Natural killer cell (primary cell): Measurements from ENCODE around the gene EPHA2. TPM values are rescaled to one million over a fixed set of nuclear protein-coding genes. Genes with fewer than 3 reads are reported as not detected.
A peak's percentile ranks its signal among the peaks of the same experiment; 100 is the strongest.

Experiments used
- ATAC-seq, 3 donors: fragments of 150-1000 bp in 2 of 3; fragments of 200-7000 bp in 1 of 3; cut with Tn5 transposase; 1 replicate in 1 of 3; 2 replicates in 2 of 3; pipeline ENCODE4 v1.10.0; 2021; ENCODE audit warnings: mild to moderate bottlenecking in 2 of 3, moderate library complexity in 2 of 3
- DNase-seq, 2 donors: peaks; one replicate each; pipeline versions ENCODE4 v3.0.0 to v3.0.0-alpha.2; 2013 to 2021; ENCODE audit warnings: mixed read lengths in 1 of 2
- H3K27ac ChIP-seq: one replicate; pipeline ENCODE4 v1.5.1; 2013; ENCODE audit warnings: mild to moderate bottlenecking, low read length
- H3K27me3 ChIP-seq: one replicate; pipeline ENCODE4 v1.6.1; 2013; ENCODE audit warnings: low read length; ENCODE audit not compliant: control insufficient read depth, insufficient read depth
- H3K36me3 ChIP-seq: one replicate; pipeline ENCODE4 v1.6.1; 2013; ENCODE audit warnings: low read length; ENCODE audit not compliant: control insufficient read depth, insufficient read depth
- H3K4me1 ChIP-seq: one replicate; pipeline ENCODE4 v1.6.1; 2013; ENCODE audit warnings: low read length; ENCODE audit not compliant: control insufficient read depth, insufficient read depth
- H3K4me3 ChIP-seq: one replicate; pipeline ENCODE4 v1.5.1; 2013; ENCODE audit warnings: low read length
- H3K9me3 ChIP-seq: one replicate; pipeline ENCODE4 v1.6.1; 2013; ENCODE audit warnings: low read length; ENCODE audit not compliant: control insufficient read depth, insufficient read depth
- H3K27ac Mint-ChIP-seq, 2 donors: one replicate each; pipeline ENCODE4 v1.8.0; 2022; ENCODE audit warnings: mild to moderate bottlenecking in 2 of 2, mixed read lengths in 2 of 2, moderate library complexity in 1 of 2
- H3K27me3 Mint-ChIP-seq, 2 donors: one replicate each; pipeline ENCODE4 v1.8.0; 2022; ENCODE audit warnings: low read depth in 2 of 2, mixed read lengths in 2 of 2
- H3K36me3 Mint-ChIP-seq: one replicate; pipeline ENCODE4 v1.8.0; 2022; ENCODE audit warnings: mixed read lengths
- H3K4me1 Mint-ChIP-seq, 2 donors: one replicate each; pipeline ENCODE4 v1.8.0; 2022; ENCODE audit warnings: mixed read lengths in 2 of 2
- H3K4me3 Mint-ChIP-seq: one replicate; pipeline ENCODE4 v1.8.0; 2022; ENCODE audit warnings: mild to moderate bottlenecking, moderate library complexity, mixed read lengths
- H3K9me3 Mint-ChIP-seq, 2 donors: one replicate each; pipeline ENCODE4 v1.8.0; 2022; ENCODE audit warnings: mixed read lengths in 2 of 2
- CTCF ChIP-seq: fragments of 200-600 bp; IDR thresholded peaks from one replicate; pipeline ENCODE4 v1.8.0; 2022; ENCODE audit warnings: antibody characterized with exemption
- WGBS: methylation state at CpG from one replicate; pipeline ENCODE4 v1.1.7; 2013; ENCODE audit warnings: missing lambda C conversion rate; ENCODE audit not compliant: insufficient coverage; 5-methylcytosine and 5-hydroxymethylcytosine counted together
- intact Hi-C: fragments of 100-400 bp; cut with micrococcal nuclease; formaldehyde crosslinking; loops from one replicate; pipeline ENCODE4 v1.14.2; 2022
- total RNA-seq, 4 donors: library from RNA; stranded (reverse); fragments of 120-200 nt in 1 of 4; gene quantifications; one replicate each; pipeline versions ENCODE4 v1.2.3 to v1.2.4, GENCODE V29; 2013 to 2022

Gene EPHA2
- total RNA-seq, 3 donors from 2014 or later (not counting 1 experiment from before 2014, with no cell fraction given), result 0.13 TPM; not detected in 2

- DNase-seq (no peak), ATAC-seq (no peak)
- WGBS, result 83% methylated on average over 9 of the region's 9 CpGs
- Mint-ChIP-seq H3K9me3 (no peaks in the 10 kb centered on the region), H3K27ac (no peak overlapping the region), H3K27me3 (peaks cover 0 to 30% of the 10 kb centered on the region in 2 donors), H3K4me1 (no peaks in the 10 kb centered on the region), H3K4me3 (no peak overlapping the region), H3K36me3 (no peaks in the 10 kb centered on the region)
- Histone ChIP-seq H3K27ac (no peak overlapping the region), H3K36me3 (no peaks in the 10 kb centered on the region), H3K9me3 (no peaks in the 10 kb centered on the region), H3K4me3 (no peak overlapping the region), H3K4me1 (no peaks in the 10 kb centered on the region), H3K27me3 (no peaks in the 10 kb centered on the region)
- intact Hi-C loops, result no loop called here
- no peak for TF ChIP-seq CTCF
Measured at GRCh38 chr1:16101623-16102022, 54.2 kb downstream of the EPHA2 start.

GRCh38 chr1:16099412-16099811 is 56.5 kb downstream of the EPHA2 start:
- H3K27ac Mint-ChIP-seq, result no peak overlapping the region
- Histone ChIP-seq H3K36me3 (no peaks in the 10 kb centered on the region), H3K4me1 (no peaks in the 10 kb centered on the region), H3K27ac (no peak overlapping the region), H3K9me3 (no peaks in the 10 kb centered on the region), H3K27me3 (no peaks in the 10 kb centered on the region), H3K4me3 (no peak overlapping the region)
- no peaks in the 10 kb centered on the region for H3K36me3 Mint-ChIP-seq
- H3K4me3 Mint-ChIP-seq, result no peak overlapping the region
- ATAC-seq, result no peak
- intact Hi-C loops, result no loop called here
- peaks cover 0 to under 1% of the 10 kb centered on the region in 2 donors for H3K4me1 Mint-ChIP-seq
- H3K9me3 Mint-ChIP-seq, result no peaks in the 10 kb centered on the region
- no peak for TF ChIP-seq CTCF
- peaks cover 8 to 37% of the 10 kb centered on the region in 2 donors for H3K27me3 Mint-ChIP-seq
- 100% methylated on average over 1 of the region's 1 CpG for WGBS
- DNase-seq, result no peak

- Mint-ChIP-seq H3K4me1 (peaks cover 0 to 12% of the 10 kb centered on the region in 2 donors), H3K4me3 (no peak overlapping the region), H3K36me3 (no peaks in the 10 kb centered on the region), H3K27me3 (peaks cover 19 to 24% of the 10 kb centered on the region in 2 donors), H3K27ac (no peak overlapping the region), H3K9me3 (no peaks in the 10 kb centered on the region)
- WGBS, result 91% methylated on average over 9 of the region's 9 CpGs
- Histone ChIP-seq H3K4me3 (no peak overlapping the region), H3K4me1 (no peaks in the 10 kb centered on the region), H3K36me3 (no peaks in the 10 kb centered on the region), H3K27ac (no peak overlapping the region), H3K27me3 (peaks cover under 1% of the 10 kb centered on the region), H3K9me3 (no peaks in the 10 kb centered on the region)
- ATAC-seq (no peak), DNase-seq (no peak)
- TF ChIP-seq CTCF, result no peak
- intact Hi-C loops, result no loop called here
Measured at GRCh38 chr1:16095447-16095846, 60.4 kb downstream of the EPHA2 start.

GRCh38 chr1:16094453-16095158 is 61.3 kb downstream of the EPHA2 start:
- H3K9me3 ChIP-seq, result no peaks in the 10 kb centered on the region
- H3K27me3 ChIP-seq, result peaks cover 2% of the 10 kb centered on the region
- Mint-ChIP-seq H3K9me3 (no peaks in the 10 kb centered on the region), H3K27ac (peak overlapping the region in 1 of 2 donors; percentile 29), H3K4me3 (no peak overlapping the region), H3K4me1 (peaks cover 0 to 12% of the 10 kb centered on the region in 2 donors), H3K27me3 (peaks cover 21 to 24% of the 10 kb centered on the region in 2 donors), H3K36me3 (no peaks in the 10 kb centered on the region)
- no peak overlapping the region for H3K27ac ChIP-seq
- no peak overlapping the region for H3K4me3 ChIP-seq
- intact Hi-C loops, result no loop called here
- H3K36me3 ChIP-seq, result no peaks in the 10 kb centered on the region
- DNase-seq, result no peak
- H3K4me1 ChIP-seq, result no peaks in the 10 kb centered on the region
- ATAC-seq, result no peak
- no peak for TF ChIP-seq CTCF
- 69% methylated on average over 15 of the region's 21 CpGs for WGBS
